C4-2B (cell line): ENCODE measurements around the gene BMPR1B.

Experiments used
- CTCF ChIP-seq: fragments of 450-650 bp; conservative IDR thresholded peaks from 2 replicates; pipeline ENCODE4 v1.5.1; 2017; ENCODE audit warnings: mild to moderate bottlenecking
- ZFX ChIP-seq: fragments of 450-650 bp; IDR thresholded peaks from 2 replicates; pipeline ENCODE4 v1.6.1; 2017

GRCh38 chr4:94934864-94935263, 177.1 kb downstream of the BMPR1B start:
- no peak for TF ChIP-seq CTCF
- TF ChIP-seq ZFX = no peak
